ENCODE measurements around the gene NLRC4. TPM values are rescaled to one million over a fixed set of nuclear protein-coding genes. Genes with fewer than 3 reads are reported as not detected.

Gene NLRC4
- total and polyA plus RNA-seq, 9 of the 15 experiments (the other 6 are each of a cell fraction or from before 2014, with no cell fraction given): 0.03 to 0.18 (median 0.06) TPM; not detected in 2

DNA sequence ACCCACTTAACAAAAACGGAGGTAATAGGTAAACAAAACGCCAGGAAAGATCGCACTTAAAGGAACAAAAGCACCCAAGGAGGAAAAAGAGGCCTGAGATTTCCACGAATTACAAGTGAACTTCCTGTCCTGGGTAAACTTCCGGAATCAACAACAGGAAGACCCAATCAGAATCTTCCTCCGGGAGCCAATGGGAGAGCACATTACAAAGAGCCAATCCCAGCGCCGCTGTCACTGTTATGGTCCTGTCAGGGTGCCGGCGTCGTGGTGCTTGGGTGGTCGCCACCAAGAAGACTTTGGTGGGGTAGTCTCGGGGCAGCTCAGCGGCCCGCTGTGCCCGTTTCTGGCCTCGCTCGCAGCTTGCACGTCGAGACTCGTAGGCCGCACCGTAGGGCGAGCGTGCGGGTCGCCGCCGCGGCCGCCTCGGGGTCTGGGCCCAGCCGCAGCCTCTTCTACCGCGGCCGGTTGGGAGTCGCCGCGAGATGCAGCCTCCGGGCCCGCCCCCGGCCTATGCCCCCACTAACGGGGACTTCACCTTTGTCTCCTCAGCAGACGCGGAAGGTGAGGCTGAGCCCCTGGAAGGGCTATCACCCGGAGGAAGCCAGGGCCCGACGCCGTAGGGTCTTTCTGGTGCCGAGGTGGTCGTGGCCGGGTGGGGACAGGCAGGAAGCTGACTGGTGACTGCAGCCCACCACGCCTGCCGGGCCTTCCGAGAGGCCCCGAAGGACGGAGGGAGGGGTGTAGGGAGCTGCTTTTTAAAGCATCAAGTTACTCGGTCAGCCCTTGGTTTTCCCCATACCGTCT, 13.2 kb upstream of the NLRC4 start, which contains the start of gene YIPF4 (continued):
- TF ChIP-seq ZNF175 (CRISPR knock-in tag; IDR thresholded peaks at IDR 0.05; ENCODE audit: low read depth): 0 out of 2 replicates have a peak, but pooled peaks have one; percentile 56
- peak; percentile 81 for TF ChIP-seq POLR2A (conservative IDR thresholded peaks at IDR 0.05)
- TF ChIP-seq, protein P1, sequence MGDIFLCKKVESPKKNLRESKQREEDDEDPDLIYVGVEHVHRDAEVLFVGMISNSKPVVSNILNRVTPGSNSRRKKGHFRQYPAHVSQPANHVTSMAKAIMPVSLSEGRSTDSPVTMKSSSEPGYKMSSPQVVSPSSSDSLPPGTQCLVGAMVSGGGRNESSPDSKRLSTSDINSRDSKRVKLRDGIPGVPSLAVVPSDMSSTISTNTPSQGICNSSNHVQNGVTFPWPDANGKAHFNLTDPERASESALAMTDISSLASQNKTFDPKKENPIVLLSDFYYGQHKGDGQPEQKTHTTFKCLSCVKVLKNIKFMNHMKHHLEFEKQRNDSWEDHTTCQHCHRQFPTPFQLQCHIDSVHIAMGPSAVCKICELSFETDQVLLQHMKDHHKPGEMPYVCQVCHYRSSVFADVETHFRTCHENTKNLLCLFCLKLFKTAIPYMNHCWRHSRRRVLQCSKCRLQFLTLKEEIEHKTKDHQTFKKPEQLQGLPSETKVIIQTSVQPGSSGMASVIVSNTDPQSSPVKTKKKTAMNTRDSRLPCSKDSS (IDR thresholded peaks at IDR 0.05; ENCODE audit: low read depth, partially characterized antibody): no peak
- TF ChIP-seq, protein P2, sequence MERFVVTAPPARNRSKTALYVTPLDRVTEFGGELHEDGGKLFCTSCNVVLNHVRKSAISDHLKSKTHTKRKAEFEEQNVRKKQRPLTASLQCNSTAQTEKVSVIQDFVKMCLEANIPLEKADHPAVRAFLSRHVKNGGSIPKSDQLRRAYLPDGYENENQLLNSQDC (CRISPR knock-in tag; IDR thresholded peaks at IDR 0.05): no peak
- TF ChIP-seq POLR2G (IDR thresholded peaks at IDR 0.05; ENCODE audit: low read depth, low read length): peak; percentile 88
- 0 out of 3 replicates have a peak, but pooled peaks of 1 of the 2 experiments have one; percentile 27 for TF ChIP-seq CBX3 (IDR thresholded peaks at IDR 0.05; ENCODE audit: borderline replicate concordance in 1 of 2, low read length in 2 of 2)
- peak; percentile 54 for TF ChIP-seq CHD2 (IDR thresholded peaks at IDR 0.05; ENCODE audit: low read depth, low read length)
- peak; percentile 49 to 57; a peak in 2 of 4 replicates for TF ChIP-seq MAZ (CRISPR knock-in tag; conservative IDR thresholded peaks at IDR 0.05 in 1 of 2, IDR thresholded peaks at IDR 0.05 in 1 of 2)
- TF ChIP-seq, protein P3, sequence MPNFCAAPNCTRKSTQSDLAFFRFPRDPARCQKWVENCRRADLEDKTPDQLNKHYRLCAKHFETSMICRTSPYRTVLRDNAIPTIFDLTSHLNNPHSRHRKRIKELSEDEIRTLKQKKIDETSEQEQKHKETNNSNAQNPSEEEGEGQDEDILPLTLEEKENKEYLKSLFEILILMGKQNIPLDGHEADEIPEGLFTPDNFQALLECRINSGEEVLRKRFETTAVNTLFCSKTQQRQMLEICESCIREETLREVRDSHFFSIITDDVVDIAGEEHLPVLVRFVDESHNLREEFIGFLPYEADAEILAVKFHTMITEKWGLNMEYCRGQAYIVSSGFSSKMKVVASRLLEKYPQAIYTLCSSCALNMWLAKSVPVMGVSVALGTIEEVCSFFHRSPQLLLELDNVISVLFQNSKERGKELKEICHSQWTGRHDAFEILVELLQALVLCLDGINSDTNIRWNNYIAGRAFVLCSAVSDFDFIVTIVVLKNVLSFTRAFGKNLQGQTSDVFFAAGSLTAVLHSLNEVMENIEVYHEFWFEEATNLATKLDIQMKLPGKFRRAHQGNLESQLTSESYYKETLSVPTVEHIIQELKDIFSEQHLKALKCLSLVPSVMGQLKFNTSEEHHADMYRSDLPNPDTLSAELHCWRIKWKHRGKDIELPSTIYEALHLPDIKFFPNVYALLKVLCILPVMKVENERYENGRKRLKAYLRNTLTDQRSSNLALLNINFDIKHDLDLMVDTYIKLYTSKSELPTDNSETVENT (CRISPR knock-in tag; IDR thresholded peaks at IDR 0.05): 0 out of 2 replicates have a peak, but pooled peaks have one; percentile 62
- peak; percentile 94 for TF ChIP-seq GABPA (tag; conservative IDR thresholded peaks at IDR 0.05; ENCODE audit: low read depth)
- TF ChIP-seq, protein P4, sequence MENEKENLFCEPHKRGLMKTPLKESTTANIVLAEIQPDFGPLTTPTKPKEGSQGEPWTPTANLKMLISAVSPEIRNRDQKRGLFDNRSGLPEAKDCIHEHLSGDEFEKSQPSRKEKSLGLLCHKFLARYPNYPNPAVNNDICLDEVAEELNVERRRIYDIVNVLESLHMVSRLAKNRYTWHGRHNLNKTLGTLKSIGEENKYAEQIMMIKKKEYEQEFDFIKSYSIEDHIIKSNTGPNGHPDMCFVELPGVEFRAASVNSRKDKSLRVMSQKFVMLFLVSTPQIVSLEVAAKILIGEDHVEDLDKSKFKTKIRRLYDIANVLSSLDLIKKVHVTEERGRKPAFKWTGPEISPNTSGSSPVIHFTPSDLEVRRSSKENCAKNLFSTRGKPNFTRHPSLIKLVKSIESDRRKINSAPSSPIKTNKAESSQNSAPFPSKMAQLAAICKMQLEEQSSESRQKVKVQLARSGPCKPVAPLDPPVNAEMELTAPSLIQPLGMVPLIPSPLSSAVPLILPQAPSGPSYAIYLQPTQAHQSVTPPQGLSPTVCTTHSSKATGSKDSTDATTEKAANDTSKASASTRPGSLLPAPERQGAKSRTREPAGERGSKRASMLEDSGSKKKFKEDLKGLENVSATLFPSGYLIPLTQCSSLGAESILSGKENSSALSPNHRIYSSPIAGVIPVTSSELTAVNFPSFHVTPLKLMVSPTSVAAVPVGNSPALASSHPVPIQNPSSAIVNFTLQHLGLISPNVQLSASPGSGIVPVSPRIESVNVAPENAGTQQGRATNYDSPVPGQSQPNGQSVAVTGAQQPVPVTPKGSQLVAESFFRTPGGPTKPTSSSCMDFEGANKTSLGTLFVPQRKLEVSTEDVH (IDR thresholded peaks at IDR 0.05; ENCODE audit: low read depth, partially characterized antibody): peak; percentile 68
- peak; percentile 85 for TF ChIP-seq TAF1 (IDR thresholded peaks at IDR 0.05; ENCODE audit: control insufficient read depth, extremely low read depth, insufficient read depth, low read length, severe bottlenecking)
- no peak for TF ChIP-seq SRSF3 (IDR thresholded peaks at IDR 0.05; ENCODE audit: insufficient read depth, low read length)
- peak; percentile 83 for TF ChIP-seq SUPT5H (IDR thresholded peaks at IDR 0.05)
- no peak for TF ChIP-seq ETS2 (tag; IDR thresholded peaks at IDR 0.05; ENCODE audit: borderline replicate concordance, poor library complexity, severe bottlenecking)
- TF ChIP-seq L3MBTL2 (IDR thresholded peaks at IDR 0.05): peak; percentile 80
- peak; percentile 13; the same call in 1 of the 2 replicates for TF ChIP-seq CREB1 (IDR thresholded peaks at IDR 0.05)
- TF ChIP-seq CREB1 (CRISPR knock-in tag; IDR thresholded peaks at IDR 0.05): peak; percentile 54
- TF ChIP-seq NFXL1 (CRISPR knock-in tag; IDR thresholded peaks at IDR 0.05): no peak
- TF ChIP-seq CBFA2T3 (IDR thresholded peaks at IDR 0.05): no peak
- 0 out of 2 replicates have a peak, but pooled peaks have one; percentile 30 for TF ChIP-seq HDAC2 (IDR thresholded peaks at IDR 0.05)
